Fibroblast of skin of left biceps (primary cell): ENCODE results near the gene RNF44.
"Not testable (repeated sequence)": the region's sequence is repeated elsewhere in the genome, so short reads cannot be mapped to it uniquely, and the experiment has no call there.

ENCODE experiments used
- DNase-seq, 2 experiments: peaks; one replicate each; pipeline ENCODE4 v3.0.0-alpha.2; 2013; ENCODE audit warnings: low read depth in 2 of 2

The RNF44 gene

GRCh38 chr5:176552332-176552869 is 15.2 kb upstream of the RNF44 start:
- no peak for DNase-seq

- not testable (repeated sequence) for DNase-seq
Observed at GRCh38 chr5:176550937-176551336, 13.7 kb upstream of the RNF44 start.

- no peak for DNase-seq
Observed at GRCh38 chr5:176550275-176550831, 13.2 kb upstream of the RNF44 start.

- DNase-seq, result no peak
Observed at GRCh38 chr5:176549871-176550270, 12.7 kb upstream of the RNF44 start.

- DNase-seq, result no peak
Observed at GRCh38 chr5:176548967-176549444, 11.8 kb upstream of the RNF44 start, which contains the start of gene CDHR2. Gene CDHR2 (plus strand): TSS chr5:176549342. CDS start chr5:176565353, 16,011 bp downstream.

- no peak for DNase-seq
Observed at GRCh38 chr5:176547802-176548201, 10.6 kb upstream of the RNF44 start.

GRCh38 chr5:176545737-176546509 is 8.7 kb upstream of the RNF44 start:
- no peak for DNase-seq

GRCh38 chr5:176545388-176545736 is 8.2 kb upstream of the RNF44 start:
- DNase-seq, result no peak

GRCh38 chr5:176543428-176544182 is 6.4 kb upstream of the RNF44 start:
- no peak for DNase-seq

- DNase-seq, result no peak
Observed at GRCh38 chr5:176542596-176543427, 5.6 kb upstream of the RNF44 start.

GRCh38 chr5:176542135-176542595 is 5.0 kb upstream of the RNF44 start:
- no peak for DNase-seq

- DNase-seq, result no peak
Observed at GRCh38 chr5:176541338-176542134, 4.3 kb upstream of the RNF44 start.

GRCh38 chr5:176540956-176541337 is 3.7 kb upstream of the RNF44 start:
- DNase-seq, result no peak

- DNase-seq, result no peak
Observed at GRCh38 chr5:176540476-176540899, 3.3 kb upstream of the RNF44 start.

GRCh38 chr5:176538989-176539384 is 1.8 kb upstream of the RNF44 start:
- DNase-seq, result no peak

GRCh38 chr5:176538230-176538988 is 1.2 kb upstream of the RNF44 start:
- no peak for DNase-seq

- peak; percentile 98 to 99 for DNase-seq
Observed at GRCh38 chr5:176537554-176538229, 490 bp upstream of the RNF44 start.

GRCh38 chr5:176536132-176536901 is 885 bp downstream of the RNF44 start:
- peak; percentile 41 to 46 for DNase-seq
